OCI-LY1 (cell line): ENCODE results near the gene UCMA.

ENCODE experiments used
- H2AFZ ChIP-seq: fragments of 200-600 bp; sonication (generic), shearing (Covaris generic); 2 replicates; pipeline ENCODE4 v1.6.0; 2014; ENCODE audit warnings: antibody characterized with exemption, mild to moderate bottlenecking, low read length
- H3F3A ChIP-seq: fragments of 200-600 bp; sonication (generic), shearing (Covaris generic); 2 replicates; pipeline ENCODE4 v1.6.0; 2014; ENCODE audit warnings: mild to moderate bottlenecking, antibody characterized with exemption, low read length, moderate library complexity; ENCODE audit not compliant: insufficient read depth
- H3K27ac ChIP-seq: fragments of 200-600 bp; sonication (generic); 2 replicates; pipeline ENCODE4 v1.5.1; 2014; ENCODE audit warnings: low read length, mixed run types, mild to moderate bottlenecking, low read depth; ENCODE audit not compliant: poor library complexity, severe bottlenecking
- H3K27me3 ChIP-seq: fragments of 200-600 bp; sonication (generic); 2 replicates; pipeline ENCODE4 v1.6.0; 2014; ENCODE audit warnings: antibody characterized with exemption, mild to moderate bottlenecking, low read length, moderate library complexity; ENCODE audit not compliant: insufficient read depth
- H3K36me3 ChIP-seq: fragments of 200-600 bp; sonication (generic); 2 replicates; pipeline ENCODE4 v1.6.1; 2014; ENCODE audit warnings: mild to moderate bottlenecking, antibody characterized with exemption, low read length, moderate library complexity, mixed read lengths; ENCODE audit not compliant: insufficient read depth
- H3K4me1 ChIP-seq: fragments of 200-600 bp; sonication (generic); 2 replicates; pipeline ENCODE4 v1.5.1; 2014; ENCODE audit warnings: mild to moderate bottlenecking, low read length, moderate library complexity; ENCODE audit not compliant: insufficient read depth, severe bottlenecking
- H3K4me2 ChIP-seq: fragments of 200-600 bp; sonication (generic), shearing (Covaris generic); 2 replicates; pipeline ENCODE4 v1.6.1; 2014; ENCODE audit warnings: low read length
- H3K4me3 ChIP-seq: fragments of 200-600 bp; sonication (generic); 2 replicates; pipeline ENCODE4 v1.5.1; 2014; ENCODE audit warnings: low read length, low read depth, mild to moderate bottlenecking, mixed read lengths; ENCODE audit not compliant: poor library complexity, severe bottlenecking
- H3K79me2 ChIP-seq: fragments of 200-600 bp; shearing (Covaris generic); 2 replicates; pipeline ENCODE4 v1.6.1; 2016; ENCODE audit warnings: mixed run types, low read length, mixed read lengths; ENCODE audit not compliant: insufficient read depth
- H3K9ac ChIP-seq: fragments of 200-600 bp; sonication (generic), shearing (Covaris generic); 2 replicates; pipeline ENCODE4 v1.6.1; 2014; ENCODE audit warnings: mild to moderate bottlenecking, low read length, mixed read lengths
- H3K9me2 ChIP-seq: fragments of 200-600 bp; sonication (generic), shearing (Covaris generic); 2 replicates; pipeline ENCODE4 v1.6.1; 2014; ENCODE audit warnings: low read depth, mild to moderate bottlenecking, low read length, mixed read lengths
- H3K9me3 ChIP-seq: fragments of 200-600 bp; shearing (Covaris generic); 2 replicates; pipeline ENCODE4 v1.6.1; 2014; ENCODE audit warnings: low read length, mixed read lengths
- H4K20me1 ChIP-seq: fragments of 200-600 bp; sonication (generic), shearing (Covaris generic); 2 replicates; pipeline ENCODE4 v1.6.0; 2016; ENCODE audit warnings: mild to moderate bottlenecking, low read length; ENCODE audit not compliant: insufficient read depth
- CTCF ChIP-seq: fragments of 200-600 bp; sonication (generic), shearing (Covaris generic); IDR thresholded peaks from 2 replicates; pipeline ENCODE4 v1.5.1; 2017; ENCODE audit warnings: mild to moderate bottlenecking, antibody characterized with exemption, low read length, moderate library complexity, mixed read lengths
- EZH2 ChIP-seq: fragments of 200-600 bp; sonication (generic), shearing (Covaris generic); IDR thresholded peaks from 2 replicates; pipeline ENCODE4 v1.8.0; 2017; ENCODE audit warnings: borderline replicate concordance, mixed run types, mild to moderate bottlenecking, antibody characterized with exemption, low read length, moderate library complexity, mixed read lengths

Gene UCMA

GRCh38 chr10:13268841-13269240 lies 34.7 kb upstream of the UCMA start:
- H2AFZ ChIP-seq = no peak overlapping the region
- H3K4me1 ChIP-seq = peaks cover 21% of the 10 kb centered on the region
- no peaks in the 10 kb centered on the region for H3K79me2 ChIP-seq
- H3K36me3 ChIP-seq = no peaks in the 10 kb centered on the region
- no peaks in the 10 kb centered on the region for H3K27me3 ChIP-seq
- no peak overlapping the region for H3K27ac ChIP-seq
- H3K9me2 ChIP-seq = no peaks in the 10 kb centered on the region
- H3K4me3 ChIP-seq = no peak overlapping the region
- no peak overlapping the region for H3K4me2 ChIP-seq
- no peak overlapping the region for H3K9ac ChIP-seq
- no peaks in the 10 kb centered on the region for H3K9me3 ChIP-seq
- H3F3A ChIP-seq = no peaks in the 10 kb centered on the region
- no peaks in the 10 kb centered on the region for H4K20me1 ChIP-seq
- TF ChIP-seq CTCF (no peak), EZH2 (no peak)

GRCh38 chr10:13268310-13268709 lies 34.1 kb upstream of the UCMA start:
- no peak overlapping the region for H3K4me3 ChIP-seq
- H3K27ac ChIP-seq = no peak overlapping the region
- H3K27me3 ChIP-seq = no peaks in the 10 kb centered on the region
- no peaks in the 10 kb centered on the region for H4K20me1 ChIP-seq
- no peaks in the 10 kb centered on the region for H3F3A ChIP-seq
- no peaks in the 10 kb centered on the region for H3K9me3 ChIP-seq
- H3K36me3 ChIP-seq = no peaks in the 10 kb centered on the region
- TF ChIP-seq EZH2 (no peak), CTCF (no peak)
- no peak overlapping the region for H2AFZ ChIP-seq
- no peak overlapping the region for H3K9ac ChIP-seq
- no peaks in the 10 kb centered on the region for H3K9me2 ChIP-seq
- no peak overlapping the region for H3K4me2 ChIP-seq
- no peaks in the 10 kb centered on the region for H3K79me2 ChIP-seq
- H3K4me1 ChIP-seq = peaks cover 21% of the 10 kb centered on the region

- Histone ChIP-seq H3K79me2 (no peaks in the 10 kb centered on the region), H3K9me2 (no peaks in the 10 kb centered on the region), H3K4me2 (no peak overlapping the region), H3F3A (no peaks in the 10 kb centered on the region), H3K27me3 (no peaks in the 10 kb centered on the region), H3K9ac (no peak overlapping the region), H3K36me3 (no peaks in the 10 kb centered on the region), H4K20me1 (no peaks in the 10 kb centered on the region), H3K4me1 (no peaks in the 10 kb centered on the region), H3K27ac (no peak overlapping the region), H2AFZ (no peak overlapping the region), H3K4me3 (no peak overlapping the region), H3K9me3 (no peaks in the 10 kb centered on the region)
- TF ChIP-seq EZH2 (no peak), CTCF (no peak)
Observed at GRCh38 chr10:13263591-13263990, 29.4 kb upstream of the UCMA start.
